Measurements from ENCODE around the gene NKX6-2.

NKX6-2 gene

GRCh38 chr10:132768346-132769248 lies 17.4 kb downstream of the NKX6-2 start:
- no peak for TF ChIP-seq CTCF (conservative IDR thresholded peaks at IDR 0.05; ENCODE audit: low read length)
- no peak overlapping the region for H3K4me3 ChIP-seq (ENCODE audit: low read length)
- DNase-seq (ENCODE audit: low read depth) = no peak

- DNase-seq (ENCODE audit: low read depth) = no peak
- TF ChIP-seq CTCF (conservative IDR thresholded peaks at IDR 0.05; ENCODE audit: low read length) = no peak
- H3K4me3 ChIP-seq (ENCODE audit: low read length) = no peak overlapping the region
Observed at GRCh38 chr10:132766291-132766690, 19.7 kb downstream of the NKX6-2 start.

GRCh38 chr10:132765435-132765834 lies 20.5 kb downstream of the NKX6-2 start:
- no peak for TF ChIP-seq CTCF (conservative IDR thresholded peaks at IDR 0.05; ENCODE audit: low read length)
- DNase-seq (ENCODE audit: low read depth) = no peak
- H3K4me3 ChIP-seq (ENCODE audit: low read length) = no peak overlapping the region

DNA sequence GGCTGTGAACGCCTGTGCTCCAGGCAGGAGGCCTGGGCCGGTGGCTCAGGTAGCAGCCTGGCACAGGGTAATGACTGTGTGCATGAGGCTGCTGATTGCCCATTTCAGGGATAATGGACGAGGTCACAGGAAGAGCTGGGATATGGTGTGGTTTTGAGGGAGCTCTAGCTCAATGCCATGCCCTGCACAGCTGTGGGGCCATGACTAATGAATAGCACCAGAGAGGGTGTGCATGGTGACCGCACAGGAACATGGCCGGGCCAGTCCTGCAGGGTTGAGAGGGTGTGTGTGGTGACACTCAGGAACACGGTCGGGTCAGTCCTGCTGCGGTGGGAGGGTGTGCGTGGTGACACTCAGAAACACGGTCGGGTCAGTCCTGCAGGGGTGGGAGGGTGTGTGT lies 21.8 kb downstream of the NKX6-2 start:
- H3K4me3 ChIP-seq (ENCODE audit: low read length) = no peak overlapping the region
- no peak for DNase-seq (ENCODE audit: low read depth)
- TF ChIP-seq CTCF (conservative IDR thresholded peaks at IDR 0.05; ENCODE audit: low read length) = no peak

- TF ChIP-seq CTCF (conservative IDR thresholded peaks at IDR 0.05; ENCODE audit: low read length) = no peak
- H3K4me3 ChIP-seq (ENCODE audit: low read length) = no peak overlapping the region
- DNase-seq (ENCODE audit: low read depth) = no peak
Observed at GRCh38 chr10:132763545-132763944, 22.4 kb downstream of the NKX6-2 start.

- no peak for DNase-seq (ENCODE audit: low read depth)
- no peak overlapping the region for H3K4me3 ChIP-seq (ENCODE audit: low read length)
- TF ChIP-seq CTCF (conservative IDR thresholded peaks at IDR 0.05; ENCODE audit: low read length) = no peak
Observed at GRCh38 chr10:132762267-132762666, 23.7 kb downstream of the NKX6-2 start.

- no peak overlapping the region for H3K4me3 ChIP-seq (ENCODE audit: low read length)
- no peak for DNase-seq (ENCODE audit: low read depth)
- no peak for TF ChIP-seq CTCF (conservative IDR thresholded peaks at IDR 0.05; ENCODE audit: low read length)
Observed at GRCh38 chr10:132761395-132762060, 24.4 kb downstream of the NKX6-2 start.

Data from AG10803 (cell line).